Caki2 (cell line): ENCODE data around the gene DEGS2. TPM values are rescaled to one million over a fixed set of nuclear protein-coding genes. Genes with fewer than 3 reads are reported as not detected.

Experiments
- DNase-seq: peaks from one replicate; pipeline ENCODE4 v3.0.0-alpha.2; 2015; ENCODE audit warnings: low read depth
- in situ Hi-C: cut with HindIII; loops from 2 replicates; pipeline ENCODE4 v1.10.0; 2016; ENCODE audit warnings: low sequenced_read_pairs, low pct_unique_long_range_greater_than_20kb, mixed read lengths
- total RNA-seq: library from RNA; depleted of rRNA; stranded (reverse); fragments of >200 nt; shearing (Covaris generic); gene quantifications from 2 replicates; pipeline ENCODE4 v1.2.3, GENCODE V29; 2014; ENCODE audit warnings: low replicate concordance

Gene DEGS2
- total RNA-seq, 1 experiment from 2014 or later, result 1.5 TPM

GRCh38 chr14:100155049-100155621 is 4.3 kb downstream of the DEGS2 start:
- DNase-seq, result peak; percentile 12
- in situ Hi-C loops, result no loop called here

DNA sequence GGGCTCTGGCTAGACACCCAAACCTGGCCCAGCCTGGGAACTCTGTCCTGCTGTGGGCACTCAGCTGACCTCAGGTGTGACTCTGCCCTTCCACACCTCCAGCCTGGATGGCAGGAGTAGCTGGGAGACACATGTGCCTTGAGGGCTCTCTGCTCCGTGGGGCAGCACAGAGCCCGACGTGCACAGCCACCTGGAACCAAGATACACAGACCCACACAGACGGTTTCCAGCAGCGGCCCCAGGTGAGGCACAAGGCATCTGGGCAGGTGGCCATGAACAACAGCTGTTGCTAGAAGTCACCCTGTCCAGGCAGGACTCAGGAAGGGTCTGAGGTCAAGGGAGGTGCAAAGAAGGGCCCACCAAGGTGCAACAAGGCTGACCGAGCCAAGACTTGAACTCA is 5.9 kb downstream of the DEGS2 start:
- no peak for DNase-seq
- in situ Hi-C loops, result no loop called here

- in situ Hi-C loops, result no loop called here
- no peak for DNase-seq
These were observed 7.4 kb downstream of the DEGS2 start for GRCh38 chr14:100152091-100152490.

- in situ Hi-C loops, result no loop called here
- DNase-seq, result no peak
These were observed 8.4 kb downstream of the DEGS2 start for GRCh38 chr14:100150932-100151587.

DNA sequence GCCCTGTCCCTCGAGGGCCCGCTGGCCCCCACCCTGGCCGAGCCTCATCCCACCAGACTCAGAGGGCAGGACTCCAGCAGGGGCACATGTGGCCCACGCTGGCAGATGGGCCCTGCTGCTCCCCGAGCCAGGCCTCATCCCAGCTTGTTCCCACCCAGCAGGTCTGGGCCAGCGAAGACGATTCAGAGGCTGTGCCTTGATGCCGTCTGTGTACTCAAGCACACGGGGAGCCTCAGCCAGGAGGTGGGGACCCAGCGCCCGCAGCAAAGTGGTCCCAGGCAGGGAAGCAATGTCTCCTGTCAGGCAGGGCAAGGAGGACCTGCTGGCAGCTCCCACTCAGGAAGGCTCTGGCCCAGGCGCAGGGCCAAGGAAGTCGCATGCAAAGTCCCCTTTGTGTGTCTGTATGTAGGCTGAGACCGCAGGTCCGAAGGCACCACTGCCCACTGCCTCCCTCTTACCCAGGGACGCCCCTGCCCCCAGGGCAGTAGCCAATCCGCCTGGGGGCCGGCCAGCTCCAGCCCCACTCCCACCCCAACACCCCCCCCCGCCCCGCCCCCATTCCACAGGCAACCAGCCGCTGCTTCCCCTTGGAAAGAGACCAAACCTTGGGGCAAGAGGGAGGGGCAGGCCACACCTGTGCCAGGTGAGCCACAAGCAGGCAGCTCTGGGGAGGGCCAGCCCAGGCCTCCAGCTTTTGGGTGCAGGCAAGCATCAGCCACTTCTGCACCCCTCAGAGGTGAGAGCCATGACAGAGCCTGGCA is 9.4 kb downstream of the DEGS2 start:
- no peak for DNase-seq
- in situ Hi-C loops, result no loop called here

GRCh38 chr14:100148837-100149731 is 10.4 kb downstream of the DEGS2 start:
- in situ Hi-C loops, result no loop called here
- no peak for DNase-seq

DNA sequence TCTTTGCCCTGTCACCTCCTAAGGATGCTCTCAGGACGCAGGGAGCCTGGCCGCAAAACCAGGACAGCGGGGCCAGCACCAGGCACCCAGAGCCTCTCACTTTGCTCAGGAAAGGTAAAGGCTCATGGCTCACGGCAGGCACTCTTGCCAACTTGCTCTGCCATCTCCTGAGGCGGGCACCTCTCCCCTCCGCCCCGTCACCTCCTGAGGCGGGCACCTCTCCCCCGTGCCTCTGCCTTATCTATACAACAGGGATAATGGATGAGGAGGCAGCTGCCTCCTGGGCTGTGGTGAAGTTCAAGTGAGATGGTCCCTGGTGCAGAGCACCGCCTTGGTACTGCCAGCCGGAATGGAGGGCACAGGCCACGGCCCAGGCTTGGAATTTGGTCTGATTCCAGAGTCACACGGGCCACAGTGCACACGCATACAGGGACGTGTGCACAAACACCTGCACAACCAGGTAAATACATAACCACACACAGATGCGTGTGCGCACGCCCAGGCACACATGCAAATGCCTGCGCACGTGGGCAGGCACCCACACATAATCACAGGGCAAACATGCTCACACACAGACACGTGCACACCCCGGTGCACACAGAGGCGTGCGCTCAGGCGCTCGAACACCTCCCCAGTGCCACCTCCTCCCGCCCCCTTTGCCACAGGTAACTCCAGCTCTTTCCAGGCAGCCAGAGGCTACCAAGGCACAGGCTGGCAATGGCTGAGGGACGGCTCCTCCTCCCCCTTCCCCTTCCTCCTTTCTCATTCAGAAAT is 11.6 kb downstream of the DEGS2 start:
- in situ Hi-C loops, result no loop called here
- DNase-seq, result no peak

DNA sequence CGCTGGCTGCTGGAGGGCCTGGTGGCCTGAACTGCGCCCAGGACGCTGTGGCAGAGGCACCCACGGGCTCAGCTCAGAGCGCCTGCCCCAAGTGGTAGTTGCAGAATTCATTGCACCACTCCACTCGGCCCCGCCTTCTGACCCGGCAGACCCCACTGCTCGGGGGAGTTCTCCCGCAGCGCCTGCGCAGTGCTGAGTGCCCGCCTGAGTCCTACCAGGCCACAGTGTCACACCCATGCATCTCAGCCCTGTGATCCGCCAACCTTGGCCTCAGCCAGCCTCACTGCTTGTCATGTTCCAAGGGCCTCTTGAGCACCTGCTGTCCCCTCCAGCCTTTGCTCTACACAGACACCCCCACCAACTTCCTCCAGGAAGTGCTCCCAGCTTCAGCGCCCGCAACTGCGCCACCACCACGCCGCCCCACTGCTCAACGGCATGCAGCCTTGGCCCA is 12.2 kb downstream of the DEGS2 start:
- in situ Hi-C loops, result no loop called here
- no peak for DNase-seq

- in situ Hi-C loops, result no loop called here
- DNase-seq, result no peak
These were observed 12.8 kb downstream of the DEGS2 start for GRCh38 chr14:100146531-100147091.

GRCh38 chr14:100145682-100146464 is 13.6 kb downstream of the DEGS2 start:
- no peak for DNase-seq
- in situ Hi-C loops, result no loop called here

- no peak for DNase-seq
- in situ Hi-C loops, result no loop called here
These were observed 14.3 kb downstream of the DEGS2 start for GRCh38 chr14:100144996-100145646.

- in situ Hi-C loops, result no loop called here
- no peak for DNase-seq
These were observed 14.8 kb downstream of the DEGS2 start for GRCh38 chr14:100144645-100144995.

GRCh38 chr14:100143934-100144333 is 15.5 kb downstream of the DEGS2 start:
- no peak for DNase-seq
- in situ Hi-C loops, result no loop called here

DNA sequence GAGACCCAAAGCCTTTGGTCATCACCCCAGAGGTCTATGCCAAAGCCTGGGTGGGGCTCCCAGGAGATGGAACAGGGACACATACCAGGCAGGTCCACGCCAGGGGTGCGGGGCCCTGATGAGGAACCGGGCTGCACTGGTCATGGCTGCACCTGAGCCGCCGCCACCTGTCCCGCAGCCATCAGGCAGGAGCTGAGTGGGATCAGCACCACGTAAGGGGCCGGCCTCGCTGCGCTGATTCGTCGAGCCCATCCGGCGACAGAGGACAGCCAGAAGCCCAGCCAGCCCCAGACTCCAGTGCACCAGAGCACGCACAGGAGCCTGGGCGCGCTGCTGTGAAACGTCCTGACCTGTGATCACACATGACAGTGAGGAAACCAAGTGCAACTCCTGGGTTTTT is 15.9 kb downstream of the DEGS2 start:
- in situ Hi-C loops, result no loop called here
- no peak for DNase-seq

DNA sequence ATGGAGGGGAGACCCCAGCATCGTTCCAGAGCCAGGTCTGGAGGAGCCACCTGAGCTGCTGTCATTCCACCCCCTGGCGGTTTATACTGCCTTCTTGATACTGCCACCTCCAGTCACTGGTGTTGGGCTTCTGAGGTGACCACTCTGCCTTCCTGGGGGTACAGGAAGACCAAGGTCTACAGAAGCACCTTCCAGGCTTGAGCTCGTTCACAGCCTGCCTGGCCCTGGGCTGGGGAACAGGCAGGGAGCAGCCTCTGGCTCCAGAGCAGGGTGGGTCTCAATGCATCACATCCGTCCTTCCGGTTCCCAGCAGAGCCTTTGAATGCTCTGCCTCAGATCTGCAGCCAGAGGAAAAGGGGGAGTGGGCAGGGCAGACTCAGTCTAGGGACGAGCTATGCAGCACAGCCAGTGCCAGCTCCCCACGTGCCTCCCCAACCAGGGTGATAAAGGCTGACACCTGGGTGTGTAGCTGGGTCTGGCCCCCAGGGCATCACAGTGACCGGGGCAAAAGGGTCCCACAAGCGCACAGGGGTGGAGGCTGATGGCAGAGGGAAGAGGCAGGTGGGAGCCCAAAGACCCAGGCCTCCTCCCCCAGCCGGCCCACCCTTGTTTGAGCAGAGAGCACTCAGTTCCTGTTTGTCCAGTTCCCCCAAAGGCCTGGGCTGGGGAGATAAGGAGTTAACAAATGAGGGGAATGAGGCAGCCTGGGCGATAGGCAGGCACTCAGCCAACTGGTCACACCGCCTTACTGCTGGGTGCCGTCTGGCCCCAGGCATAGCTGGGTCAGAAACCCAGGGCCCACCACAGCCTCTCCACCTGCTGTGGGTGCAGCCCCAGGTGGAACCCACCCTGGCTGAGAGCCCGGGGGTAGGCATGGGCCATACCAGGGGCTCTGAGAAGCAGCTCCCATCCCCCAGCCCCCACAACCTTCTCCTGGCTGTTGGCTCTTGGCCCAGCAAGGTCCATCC is 17.1 kb downstream of the DEGS2 start:
- no peak for DNase-seq
- in situ Hi-C loops, result no loop called here

DNA sequence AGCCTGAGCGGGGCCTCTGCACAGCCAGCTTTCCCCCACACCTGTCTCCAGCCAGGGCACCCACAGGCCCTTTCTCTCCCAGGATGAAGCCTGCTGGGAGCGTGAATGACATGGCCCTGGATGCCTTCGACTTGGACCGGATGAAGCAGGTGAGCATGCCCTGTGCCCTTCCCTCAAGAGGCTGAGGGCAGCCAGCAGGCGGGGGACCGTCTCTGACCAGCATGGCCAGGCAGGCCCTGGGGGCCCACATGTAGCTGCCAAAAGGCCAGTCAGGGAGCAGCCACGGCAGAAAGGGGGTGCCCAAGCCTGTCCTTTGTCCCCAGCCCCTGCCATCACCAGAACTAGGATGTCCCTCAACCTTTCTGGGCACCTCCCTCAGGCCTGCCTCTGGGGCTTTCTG is 18.3 kb downstream of the DEGS2 start:
- DNase-seq, result no peak
- in situ Hi-C loops, result no loop called here
